ENCODE measurements around the gene ECI1. TPM values are rescaled to one million over a fixed set of nuclear protein-coding genes. Genes with fewer than 3 reads are reported as not detected.

ECI1 gene
- total RNA-seq, 1 experiment from 2014 or later = 140 TPM

DNA sequence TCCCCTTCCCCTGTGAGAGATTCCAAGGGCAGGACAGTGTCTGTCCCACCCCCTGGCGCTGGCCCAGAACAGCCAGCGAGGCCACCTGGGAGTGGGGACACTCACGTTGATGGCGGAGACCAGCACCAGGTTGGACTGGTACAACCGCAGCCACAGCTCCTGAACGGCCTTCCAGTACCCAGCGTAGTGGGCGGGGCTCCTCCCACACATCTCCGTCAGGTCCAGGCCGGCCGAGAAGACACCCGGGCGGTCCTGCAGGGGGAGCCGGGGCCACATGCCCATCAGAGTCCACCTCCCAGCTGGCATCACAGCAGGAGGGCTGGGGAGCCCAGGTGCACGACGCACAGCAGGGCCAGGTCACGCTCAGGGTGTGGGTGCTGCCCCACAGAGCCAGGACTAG lies 7.1 kb downstream of the ECI1 start:
- H4K20me1 ChIP-seq (ENCODE audit: insufficient read depth) = no peaks in the 10 kb centered on the region
- no peaks in the 10 kb centered on the region for H3K27me3 ChIP-seq (ENCODE audit: insufficient read depth, low read length)
- H3K4me3 ChIP-seq (replicated peaks in 1 of 2; ENCODE audit: low read depth in 1 of 2, low read length in 2 of 2) = no peak overlapping the region
- H2AFZ ChIP-seq (ENCODE audit: low read depth, low read length, poor library complexity, severe bottlenecking) = no peak overlapping the region
- CTCF ChIA-PET = no interaction called here
- peaks cover 0 to 13% of the 10 kb centered on the region in 2 experiments; a peak in 2 of 4 replicates for H3K4me1 ChIP-seq (ENCODE audit: control insufficient read depth in 1 of 2, insufficient read depth in 2 of 2, low read length in 2 of 2)
- peak; percentile 21; the same call in 1 of the 2 replicates for TF ChIP-seq RAD21 (IDR thresholded peaks at IDR 0.05; ENCODE audit: low read depth)
- TF ChIP-seq ELF1 (IDR thresholded peaks at IDR 0.05; ENCODE audit: borderline replicate concordance, low read depth) = no peak
- TF ChIP-seq, protein P1, sequence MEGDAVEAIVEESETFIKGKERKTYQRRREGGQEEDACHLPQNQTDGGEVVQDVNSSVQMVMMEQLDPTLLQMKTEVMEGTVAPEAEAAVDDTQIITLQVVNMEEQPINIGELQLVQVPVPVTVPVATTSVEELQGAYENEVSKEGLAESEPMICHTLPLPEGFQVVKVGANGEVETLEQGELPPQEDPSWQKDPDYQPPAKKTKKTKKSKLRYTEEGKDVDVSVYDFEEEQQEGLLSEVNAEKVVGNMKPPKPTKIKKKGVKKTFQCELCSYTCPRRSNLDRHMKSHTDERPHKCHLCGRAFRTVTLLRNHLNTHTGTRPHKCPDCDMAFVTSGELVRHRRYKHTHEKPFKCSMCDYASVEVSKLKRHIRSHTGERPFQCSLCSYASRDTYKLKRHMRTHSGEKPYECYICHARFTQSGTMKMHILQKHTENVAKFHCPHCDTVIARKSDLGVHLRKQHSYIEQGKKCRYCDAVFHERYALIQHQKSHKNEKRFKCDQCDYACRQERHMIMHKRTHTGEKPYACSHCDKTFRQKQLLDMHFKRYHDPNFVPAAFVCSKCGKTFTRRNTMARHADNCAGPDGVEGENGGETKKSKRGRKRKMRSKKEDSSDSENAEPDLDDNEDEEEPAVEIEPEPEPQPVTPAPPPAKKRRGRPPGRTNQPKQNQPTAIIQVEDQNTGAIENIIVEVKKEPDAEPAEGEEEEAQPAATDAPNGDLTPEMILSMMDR (IDR thresholded peaks at IDR 0.05 in 2 of 3, conservative IDR thresholded peaks at IDR 0.05 in 1 of 3; ENCODE audit: borderline replicate concordance in 1 of 3, insufficient read depth in 1 of 3, low read depth in 2 of 3, low read length in 2 of 3) = peak in 2 of 3 experiments; percentile 27 to 39; a peak in 4 of 6 replicates
- POLR2A ChIA-PET = no interaction called here
- no TSS peak for BruUV-seq (replicated peaks)
- H3K9me3 ChIP-seq (ENCODE audit: control insufficient read depth in 1 of 2, insufficient read depth in 1 of 2, low read depth in 1 of 2, low read length in 2 of 2) = no peaks in the 10 kb centered on the region
- DNase-seq (ENCODE audit: low read depth, low spot score) = no peak
- H3K27ac ChIP-seq (ENCODE audit: low read depth, low read length) = peak overlapping the region; percentile 25; the same call in 1 of the 2 replicates
- ATAC-seq = peak; percentile 52
- no peak overlapping the region for H3K9ac ChIP-seq (ENCODE audit: low read length)
- intact Hi-C loops (cut with micrococcal nuclease) = no loop called here
- H3K4me2 ChIP-seq (ENCODE audit: low read length) = no peak overlapping the region
- no peaks in the 10 kb centered on the region for H3K9me2 ChIP-seq (ENCODE audit: insufficient read depth)
- RAD21 ChIA-PET (ENCODE audit: low non-redundant PET in 1 of 2, low total read pairs in 2 of 2, uncharacterized antibody in 2 of 2, unreplicated experiment in 2 of 2) = no interaction called here
- peaks cover 21 to 47% of the 10 kb centered on the region in 2 experiments; a peak in 3 of 4 replicates for H3K36me3 ChIP-seq (ENCODE audit: control insufficient read depth in 1 of 2, insufficient read depth in 2 of 2, low read length in 2 of 2)
- H3K79me2 ChIP-seq (ENCODE audit: insufficient read depth, low read length) = peaks cover 62% of the 10 kb centered on the region

DNA sequence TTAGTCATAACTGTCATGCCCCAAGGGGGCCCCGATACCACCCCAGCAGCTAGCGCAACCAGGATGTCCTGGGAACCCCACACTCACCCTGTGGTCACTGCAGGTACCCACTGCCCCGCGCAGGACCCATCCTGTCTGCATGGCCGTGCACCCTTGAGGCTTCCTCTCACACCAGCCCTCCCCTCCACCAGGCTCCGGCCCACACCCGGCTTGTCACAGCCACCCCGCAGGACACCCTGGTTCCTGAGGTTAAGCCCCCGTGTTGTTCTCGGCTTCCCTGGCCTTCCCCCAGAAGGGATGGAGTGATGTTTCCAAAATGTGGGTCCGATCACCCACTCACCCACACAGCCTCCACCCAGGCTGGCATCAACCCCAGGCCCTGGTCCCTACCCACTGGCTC lies 7.6 kb downstream of the ECI1 start:
- peaks cover 21 to 44% of the 10 kb centered on the region in 2 experiments; a peak in 3 of 4 replicates for H3K36me3 ChIP-seq (ENCODE audit: control insufficient read depth in 1 of 2, insufficient read depth in 2 of 2, low read length in 2 of 2)
- peaks cover 0 to 17% of the 10 kb centered on the region in 2 experiments; a peak in 2 of 4 replicates for H3K4me1 ChIP-seq (ENCODE audit: control insufficient read depth in 1 of 2, insufficient read depth in 2 of 2, low read length in 2 of 2)
- ATAC-seq (no peak), DNase-seq (ENCODE audit: low read depth, low spot score) (no peak)
- no TSS peak for BruUV-seq (replicated peaks)
- peak overlapping the region; percentile 25; the same call in 1 of the 2 replicates for H3K27ac ChIP-seq (ENCODE audit: low read depth, low read length)
- H3K79me2 ChIP-seq (ENCODE audit: insufficient read depth, low read length) = peaks cover 57% of the 10 kb centered on the region
- no peak overlapping the region for H2AFZ ChIP-seq (ENCODE audit: low read depth, low read length, poor library complexity, severe bottlenecking)
- ChIA-PET RAD21 (ENCODE audit: low non-redundant PET in 1 of 2, low total read pairs in 2 of 2, uncharacterized antibody in 2 of 2, unreplicated experiment in 2 of 2) (no interaction called here), POLR2A (no interaction called here), CTCF (no interaction called here)
- intact Hi-C loops (cut with micrococcal nuclease) = no loop called here
- no peaks in the 10 kb centered on the region for H3K9me3 ChIP-seq (ENCODE audit: control insufficient read depth in 1 of 2, insufficient read depth in 1 of 2, low read depth in 1 of 2, low read length in 2 of 2)
- H3K4me3 ChIP-seq (replicated peaks in 1 of 2; ENCODE audit: low read depth in 1 of 2, low read length in 2 of 2) = no peak overlapping the region
- no peak overlapping the region for H3K9ac ChIP-seq (ENCODE audit: low read length)
- no peaks in the 10 kb centered on the region for H3K9me2 ChIP-seq (ENCODE audit: insufficient read depth)
- H3K27me3 ChIP-seq (ENCODE audit: insufficient read depth, low read length) = no peaks in the 10 kb centered on the region
- no peaks in the 10 kb centered on the region for H4K20me1 ChIP-seq (ENCODE audit: insufficient read depth)
- H3K4me2 ChIP-seq (ENCODE audit: low read length) = no peak overlapping the region
- TF ChIP-seq, protein P2, sequence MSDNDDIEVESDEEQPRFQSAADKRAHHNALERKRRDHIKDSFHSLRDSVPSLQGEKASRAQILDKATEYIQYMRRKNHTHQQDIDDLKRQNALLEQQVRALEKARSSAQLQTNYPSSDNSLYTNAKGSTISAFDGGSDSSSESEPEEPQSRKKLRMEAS (IDR thresholded peaks at IDR 0.05) = no peak
- no peak for TF ChIP-seq CBX3 (IDR thresholded peaks at IDR 0.05; ENCODE audit: low read depth)
- TF ChIP-seq JUND (IDR thresholded peaks at IDR 0.05) = no peak
- TF ChIP-seq, protein P3, sequence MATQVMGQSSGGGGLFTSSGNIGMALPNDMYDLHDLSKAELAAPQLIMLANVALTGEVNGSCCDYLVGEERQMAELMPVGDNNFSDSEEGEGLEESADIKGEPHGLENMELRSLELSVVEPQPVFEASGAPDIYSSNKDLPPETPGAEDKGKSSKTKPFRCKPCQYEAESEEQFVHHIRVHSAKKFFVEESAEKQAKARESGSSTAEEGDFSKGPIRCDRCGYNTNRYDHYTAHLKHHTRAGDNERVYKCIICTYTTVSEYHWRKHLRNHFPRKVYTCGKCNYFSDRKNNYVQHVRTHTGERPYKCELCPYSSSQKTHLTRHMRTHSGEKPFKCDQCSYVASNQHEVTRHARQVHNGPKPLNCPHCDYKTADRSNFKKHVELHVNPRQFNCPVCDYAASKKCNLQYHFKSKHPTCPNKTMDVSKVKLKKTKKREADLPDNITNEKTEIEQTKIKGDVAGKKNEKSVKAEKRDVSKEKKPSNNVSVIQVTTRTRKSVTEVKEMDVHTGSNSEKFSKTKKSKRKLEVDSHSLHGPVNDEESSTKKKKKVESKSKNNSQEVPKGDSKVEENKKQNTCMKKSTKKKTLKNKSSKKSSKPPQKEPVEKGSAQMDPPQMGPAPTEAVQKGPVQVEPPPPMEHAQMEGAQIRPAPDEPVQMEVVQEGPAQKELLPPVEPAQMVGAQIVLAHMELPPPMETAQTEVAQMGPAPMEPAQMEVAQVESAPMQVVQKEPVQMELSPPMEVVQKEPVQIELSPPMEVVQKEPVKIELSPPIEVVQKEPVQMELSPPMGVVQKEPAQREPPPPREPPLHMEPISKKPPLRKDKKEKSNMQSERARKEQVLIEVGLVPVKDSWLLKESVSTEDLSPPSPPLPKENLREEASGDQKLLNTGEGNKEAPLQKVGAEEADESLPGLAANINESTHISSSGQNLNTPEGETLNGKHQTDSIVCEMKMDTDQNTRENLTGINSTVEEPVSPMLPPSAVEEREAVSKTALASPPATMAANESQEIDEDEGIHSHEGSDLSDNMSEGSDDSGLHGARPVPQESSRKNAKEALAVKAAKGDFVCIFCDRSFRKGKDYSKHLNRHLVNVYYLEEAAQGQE (IDR thresholded peaks at IDR 0.05; ENCODE audit: low read depth) = no peak
- TF ChIP-seq EZH2phosphoT487 (IDR thresholded peaks at IDR 0.05; ENCODE audit: borderline replicate concordance) = no peak
- TF ChIP-seq EGR1 (IDR thresholded peaks at IDR 0.05; ENCODE audit: low read depth) = no peak
- TF ChIP-seq ELF1 (IDR thresholded peaks at IDR 0.05; ENCODE audit: borderline replicate concordance, low read depth) = no peak
- no peak for TF ChIP-seq RAD21 (IDR thresholded peaks at IDR 0.05; ENCODE audit: low read depth)
- TF ChIP-seq TCF7L2 (IDR thresholded peaks at IDR 0.05; ENCODE audit: borderline replicate concordance, extremely low read depth, insufficient read depth, insufficient read length) = no peak
- TF ChIP-seq ZNF274 (IDR thresholded peaks at IDR 0.05; ENCODE audit: low read depth, low read length) = no peak
- no peak for TF ChIP-seq POLR2AphosphoS5 (IDR thresholded peaks at IDR 0.05; ENCODE audit: low read depth, low read length)
- no peak for TF ChIP-seq YY1 (IDR thresholded peaks at IDR 0.05; ENCODE audit: extremely low read depth, insufficient replicate concordance, low read depth, low read length)

Measured in HCT116 (cell line).